ENCODE measurements around the gene CCNC.

The CCNC gene, protein sequence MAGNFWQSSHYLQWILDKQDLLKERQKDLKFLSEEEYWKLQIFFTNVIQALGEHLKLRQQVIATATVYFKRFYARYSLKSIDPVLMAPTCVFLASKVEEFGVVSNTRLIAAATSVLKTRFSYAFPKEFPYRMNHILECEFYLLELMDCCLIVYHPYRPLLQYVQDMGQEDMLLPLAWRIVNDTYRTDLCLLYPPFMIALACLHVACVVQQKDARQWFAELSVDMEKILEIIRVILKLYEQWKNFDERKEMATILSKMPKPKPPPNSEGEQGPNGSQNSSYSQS

DNA sequence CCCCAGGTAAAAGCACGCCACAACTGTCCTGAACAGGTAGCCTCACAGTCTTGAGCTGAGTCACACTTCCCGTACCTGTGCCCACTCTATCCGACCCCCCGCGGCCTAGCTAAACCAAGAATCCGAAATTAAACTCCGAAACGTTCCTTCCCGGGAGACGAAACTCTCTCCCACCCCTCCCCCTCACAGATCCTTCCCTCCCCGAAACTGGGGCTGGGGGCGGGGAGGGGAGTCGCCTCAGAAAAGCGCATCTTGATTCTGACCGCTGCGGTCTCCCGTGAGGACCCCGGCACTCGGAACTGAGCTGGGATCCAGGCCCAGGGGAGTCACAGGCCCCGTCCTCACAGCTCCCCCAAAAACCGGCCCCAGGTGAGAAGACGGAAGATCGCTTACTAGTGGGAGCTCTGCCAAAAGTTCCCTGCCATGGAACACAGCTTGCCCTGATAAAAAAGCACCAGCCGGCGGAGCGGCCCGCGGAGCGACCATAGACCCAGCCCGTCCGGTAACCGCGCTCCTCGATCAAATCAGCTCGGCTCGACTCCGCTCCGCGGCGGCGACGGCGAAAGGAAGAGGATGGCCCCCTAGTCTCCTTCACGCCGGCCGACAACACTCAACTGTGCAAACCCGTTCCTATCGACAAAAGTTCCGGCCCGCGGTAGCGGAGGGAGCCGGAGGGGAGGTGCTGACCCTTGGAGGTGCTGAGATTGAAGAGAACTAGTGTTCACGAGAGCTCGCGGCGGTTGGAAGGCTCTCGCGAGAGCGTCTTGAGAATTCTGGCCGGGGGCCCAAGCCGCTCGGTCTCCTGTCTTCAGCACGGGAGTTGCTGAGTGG is at the start of gene CCNC:
TSS of gene CCNC (minus strand) at position 558 of the 831 bp plus-strand sequence. CDS start at position 425, 133 bp downstream.
- DNase-seq = peak; percentile 93

GRCh38 chr6:99617131-99617530 is 48.7 kb upstream of the CCNC start:
- DNase-seq = no peak

DNA sequence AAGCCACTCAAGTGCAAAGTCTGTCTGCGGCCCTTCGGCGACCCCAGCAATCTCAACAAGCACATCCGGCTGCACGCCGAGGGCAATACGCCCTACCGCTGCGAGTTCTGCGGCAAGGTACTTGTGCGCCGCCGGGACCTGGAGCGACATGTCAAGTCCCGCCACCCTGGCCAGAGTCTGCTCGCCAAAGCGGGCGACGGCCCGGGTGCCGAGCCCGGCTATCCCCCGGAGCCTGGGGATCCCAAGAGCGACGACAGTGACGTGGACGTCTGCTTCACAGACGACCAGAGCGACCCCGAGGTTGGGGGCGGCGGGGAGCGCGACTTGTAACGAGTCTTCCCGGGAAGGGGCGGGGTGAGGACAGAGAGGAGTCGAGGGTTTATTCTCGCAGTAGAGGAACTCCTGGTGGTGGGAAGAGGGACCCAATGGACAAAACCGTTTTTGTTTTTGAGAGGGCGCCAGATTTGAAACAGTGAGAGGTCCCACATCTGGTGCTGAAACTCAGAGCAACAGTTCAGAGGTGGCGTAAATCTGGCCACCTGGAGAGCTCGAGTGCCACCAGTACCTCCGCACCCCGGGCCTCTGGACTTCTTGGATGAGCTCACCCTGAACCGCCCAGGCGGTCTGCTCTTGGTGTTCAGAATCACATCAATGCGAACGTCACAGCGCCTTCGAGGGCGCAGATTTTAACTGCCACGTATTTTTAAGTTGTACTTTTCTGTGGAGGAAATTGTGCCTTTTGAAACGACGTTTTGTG is 46.1 kb upstream of the CCNC start:
- DNase-seq = peak; percentile 41

DNA sequence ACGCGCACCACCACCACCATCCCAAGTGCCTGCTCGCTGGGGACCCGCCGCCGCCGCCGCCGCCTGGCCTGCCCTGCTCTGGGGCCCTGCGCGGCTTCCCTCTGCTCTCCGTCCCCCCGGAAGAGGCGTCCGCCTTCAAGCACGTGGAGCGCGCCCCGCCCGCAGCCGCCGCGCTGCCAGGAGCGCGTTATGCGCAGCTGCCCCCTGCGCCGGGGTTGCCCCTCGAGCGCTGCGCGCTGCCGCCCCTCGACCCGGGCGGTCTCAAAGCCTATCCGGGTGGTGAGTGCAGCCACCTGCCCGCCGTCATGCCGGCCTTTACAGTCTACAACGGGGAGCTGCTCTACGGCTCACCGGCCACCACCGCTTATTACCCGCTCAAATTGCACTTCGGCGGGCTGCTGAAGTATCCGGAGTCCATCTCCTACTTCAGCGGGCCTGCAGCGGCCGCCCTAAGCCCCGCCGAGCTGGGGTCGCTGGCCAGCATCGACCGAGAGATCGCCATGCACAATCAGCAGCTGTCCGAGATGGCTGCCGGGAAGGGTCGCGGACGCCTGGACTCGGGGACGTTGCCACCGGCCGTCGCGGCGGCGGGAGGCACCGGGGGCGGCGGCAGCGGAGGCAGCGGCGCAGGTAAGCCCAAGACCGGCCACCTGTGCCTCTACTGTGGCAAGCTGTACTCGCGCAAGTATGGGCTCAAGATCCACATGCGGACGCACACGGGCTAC is 45.4 kb upstream of the CCNC start:
- DNase-seq = no peak

DNA sequence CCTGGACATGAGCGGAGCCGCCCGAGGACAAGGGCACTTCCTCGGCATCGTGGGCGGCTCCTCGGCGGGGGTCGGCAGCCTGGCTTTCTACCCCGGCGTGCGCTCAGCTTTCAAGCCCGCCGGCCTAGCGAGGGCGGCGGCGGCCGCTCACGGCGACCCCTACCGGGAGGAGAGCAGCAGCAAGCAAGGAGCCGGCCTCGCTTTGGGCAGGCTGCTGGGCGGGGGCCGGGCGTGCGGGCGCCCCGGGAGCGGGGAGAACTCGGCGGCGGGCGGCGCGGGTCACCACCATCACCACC is 44.9 kb upstream of the CCNC start:
- peak; percentile 70 for DNase-seq

DNA sequence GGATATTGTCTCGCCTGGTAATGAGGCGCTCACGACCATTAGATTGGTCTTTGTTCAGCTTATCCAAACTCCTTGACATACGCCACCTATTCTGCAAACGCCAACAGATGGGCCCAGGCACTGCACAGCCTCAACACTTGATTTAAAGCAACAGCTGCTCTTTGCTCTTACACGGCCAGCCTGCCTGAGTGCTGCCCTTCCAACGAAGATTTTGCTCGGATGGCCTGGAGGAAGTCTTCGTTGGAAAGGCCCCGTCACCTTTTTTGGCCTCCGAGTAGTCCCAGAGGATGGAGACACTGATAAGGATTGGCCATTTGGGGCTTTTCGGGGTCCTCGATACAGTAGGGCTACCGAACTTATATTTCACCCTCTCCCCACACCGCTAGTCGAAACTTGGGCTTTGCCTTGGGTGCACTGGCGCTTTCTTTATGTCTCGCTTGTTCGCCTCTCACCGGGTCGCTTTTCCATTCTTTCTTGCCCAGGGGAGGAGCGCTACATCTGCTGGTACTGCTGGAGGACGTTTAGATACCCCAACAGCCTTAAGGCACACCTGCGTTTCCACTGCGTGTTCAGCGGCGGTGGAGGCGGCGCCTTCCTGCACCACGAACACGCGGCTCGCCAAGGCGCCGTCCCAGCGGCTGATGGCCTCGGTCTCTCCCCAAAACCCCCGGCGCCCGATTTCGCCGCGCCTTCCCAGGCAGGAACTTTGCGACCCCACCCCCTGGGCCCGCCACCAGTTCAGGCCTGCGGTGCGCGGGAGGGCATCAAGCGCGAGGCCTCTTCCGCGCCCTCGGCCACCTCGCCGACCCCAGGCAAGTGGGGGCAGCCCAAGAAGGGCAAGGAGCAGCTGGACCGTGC is 44.3 kb upstream of the CCNC start:
- DNase-seq = peak; percentile 14

DNA sequence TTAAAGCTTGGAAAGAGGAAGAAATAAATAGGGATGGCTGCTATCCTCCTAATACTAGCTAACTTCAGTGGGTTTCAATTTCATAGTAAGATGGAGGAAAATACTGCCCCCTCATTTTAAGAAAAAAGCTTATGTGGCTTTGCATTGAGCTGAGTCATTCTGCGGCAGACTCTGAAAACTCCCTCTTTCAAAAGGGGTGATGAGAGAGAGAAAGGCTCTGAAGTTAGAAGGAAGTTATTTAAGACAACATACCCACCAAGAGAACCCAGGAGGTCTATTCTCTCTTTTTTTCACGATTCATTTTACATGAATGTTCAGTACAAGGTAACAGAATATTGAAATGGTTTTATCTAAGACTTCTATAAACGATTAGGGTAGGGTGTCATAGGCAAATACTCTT is 42.7 kb upstream of the CCNC start:
- peak; percentile 15 for DNase-seq

GRCh38 chr6:99609905-99610489 is 41.5 kb upstream of the CCNC start:
- DNase-seq = no peak

DNA sequence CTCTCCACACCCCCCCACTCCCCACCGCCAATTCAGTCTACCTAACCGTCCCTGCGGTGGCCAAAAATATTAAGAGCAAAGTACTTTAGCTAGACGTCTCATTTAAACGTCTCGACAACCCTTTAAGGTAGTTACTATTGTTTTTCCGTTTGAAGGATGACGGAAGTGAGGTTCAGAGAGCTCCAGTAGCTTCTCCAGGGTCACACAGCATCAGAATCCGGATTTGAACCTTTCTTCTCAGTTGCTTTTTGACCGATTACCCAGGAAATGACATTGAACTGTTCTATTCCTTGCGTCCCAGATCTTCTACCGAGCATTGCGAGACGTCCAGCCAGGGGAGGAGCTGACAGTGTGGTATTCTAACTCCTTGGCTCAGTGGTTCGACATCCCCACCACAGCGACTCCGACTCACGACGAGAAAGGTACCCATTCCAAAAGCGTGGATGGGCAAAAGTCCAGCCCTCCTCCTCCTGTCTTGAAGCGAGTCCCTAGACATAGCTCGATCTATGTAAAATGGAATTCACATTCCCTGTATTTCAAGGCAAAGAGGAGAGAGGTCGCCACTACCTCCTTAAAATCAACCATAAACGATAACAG is 40.5 kb upstream of the CCNC start:
- no peak for DNase-seq

- DNase-seq = peak; percentile 2
Observed at GRCh38 chr6:99608059-99608885, 39.8 kb upstream of the CCNC start.

GRCh38 chr6:99607416-99608036 is 39.1 kb upstream of the CCNC start:
- peak; percentile 4 for DNase-seq

DNA sequence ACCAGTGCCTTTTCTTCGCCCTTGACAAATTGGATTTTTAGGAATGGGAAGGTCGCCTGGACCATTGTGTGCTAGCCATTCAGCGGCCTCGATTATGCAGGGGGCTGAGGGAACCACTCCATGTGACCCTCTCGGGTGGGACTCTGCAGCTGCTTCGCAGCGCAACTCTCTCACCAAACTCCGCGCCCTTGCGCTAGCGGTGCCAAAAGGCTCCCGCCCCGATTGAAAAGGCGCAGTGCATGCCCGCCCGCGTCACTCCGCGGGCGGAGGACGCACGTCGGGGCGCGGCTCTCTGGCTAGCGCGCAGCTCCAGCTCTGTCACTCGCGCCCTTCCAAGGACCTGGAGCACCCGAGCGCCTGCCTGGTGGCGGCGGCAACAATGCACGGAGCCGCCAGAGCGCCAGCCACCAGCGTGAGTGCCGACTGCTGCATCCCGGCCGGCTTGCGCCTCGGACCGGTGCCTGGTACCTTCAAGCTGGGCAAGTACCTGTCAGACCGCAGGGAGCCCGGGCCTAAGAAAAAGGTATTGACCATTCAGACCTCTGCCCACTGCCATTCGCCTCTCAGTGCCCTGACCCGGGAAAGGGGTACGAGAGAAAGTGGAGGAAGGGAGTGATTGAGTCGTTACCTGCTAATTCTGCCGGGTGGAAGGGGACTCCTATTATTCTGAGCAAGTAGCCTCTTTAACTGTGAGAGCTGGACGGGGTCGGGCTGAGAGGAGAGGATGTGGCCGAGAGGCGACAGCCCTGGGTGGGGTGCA is 38.4 kb upstream of the CCNC start, which contains the start of gene PRDM13:
TSS of gene PRDM13 (plus strand) at position 178 of the 760 bp plus-strand sequence. CDS start at position 380, 202 bp downstream.
- DNase-seq = peak; percentile 15

DNA sequence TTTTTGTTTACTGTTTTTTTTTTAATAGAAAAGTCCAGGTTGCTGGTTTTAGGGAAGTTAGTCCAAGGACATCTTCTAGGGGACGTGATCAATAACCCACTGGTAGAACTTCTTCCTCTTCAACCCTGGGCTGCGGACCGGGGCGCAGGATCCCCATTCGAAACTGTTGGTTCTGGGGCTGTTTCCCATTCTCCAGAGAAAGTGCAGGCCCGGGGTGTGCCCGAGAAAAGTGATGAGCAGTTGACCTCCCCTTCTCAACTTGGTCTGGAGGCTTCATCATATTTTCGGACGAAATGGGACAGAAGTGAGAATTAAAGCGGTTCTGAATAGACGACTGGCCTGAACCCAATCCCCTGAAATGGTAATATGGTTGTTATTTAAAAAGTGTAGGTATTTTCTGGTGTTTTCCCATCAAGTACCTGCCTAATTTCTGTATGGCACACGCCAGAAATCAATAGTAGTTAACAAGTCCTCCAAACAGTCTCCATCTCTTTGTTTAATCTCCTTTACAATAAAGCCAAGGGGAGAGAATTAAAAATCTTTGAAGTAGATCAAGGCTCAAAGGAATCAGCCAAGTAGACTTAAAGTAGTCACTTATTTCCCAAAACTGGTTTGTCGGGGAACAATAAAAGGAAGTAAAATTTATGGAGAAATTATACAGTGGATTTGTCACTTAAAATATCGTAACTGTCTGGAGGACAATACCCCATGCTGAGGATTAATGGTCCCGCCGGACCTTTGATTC is 37.6 kb upstream of the CCNC start:
- no peak for DNase-seq

DNA sequence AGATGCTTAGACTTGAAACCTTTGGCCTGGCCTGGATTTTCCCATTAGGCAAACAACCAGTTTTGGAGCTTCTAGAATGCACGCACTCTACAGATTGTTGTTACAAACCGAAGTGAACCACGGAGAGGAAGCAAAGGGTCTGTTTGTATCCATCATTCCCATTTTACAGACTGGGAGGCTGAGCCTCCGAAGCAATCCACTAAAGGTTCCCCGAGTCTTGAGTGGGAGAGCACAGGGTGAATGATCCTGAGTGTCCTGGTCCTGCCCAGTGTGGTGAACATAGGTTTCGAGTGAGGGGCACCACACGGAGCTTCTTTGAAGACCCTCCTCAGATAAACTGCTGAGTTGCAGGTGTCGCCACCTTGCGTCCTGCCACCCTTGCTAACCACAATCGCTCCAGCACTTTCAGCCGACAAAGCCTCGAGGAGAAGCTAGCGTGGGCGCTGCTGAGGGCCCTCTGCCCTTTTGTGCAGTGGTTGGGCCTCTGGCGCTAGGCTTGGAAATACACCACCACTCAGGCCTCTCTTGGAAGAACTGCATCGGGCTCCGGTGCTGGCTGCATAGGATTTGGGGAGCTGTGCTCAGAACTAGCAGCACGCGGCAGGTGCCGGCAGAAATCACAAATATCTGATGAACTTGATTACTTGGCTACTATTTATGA is 36.7 kb upstream of the CCNC start:
- peak; percentile 13 for DNase-seq

DNA sequence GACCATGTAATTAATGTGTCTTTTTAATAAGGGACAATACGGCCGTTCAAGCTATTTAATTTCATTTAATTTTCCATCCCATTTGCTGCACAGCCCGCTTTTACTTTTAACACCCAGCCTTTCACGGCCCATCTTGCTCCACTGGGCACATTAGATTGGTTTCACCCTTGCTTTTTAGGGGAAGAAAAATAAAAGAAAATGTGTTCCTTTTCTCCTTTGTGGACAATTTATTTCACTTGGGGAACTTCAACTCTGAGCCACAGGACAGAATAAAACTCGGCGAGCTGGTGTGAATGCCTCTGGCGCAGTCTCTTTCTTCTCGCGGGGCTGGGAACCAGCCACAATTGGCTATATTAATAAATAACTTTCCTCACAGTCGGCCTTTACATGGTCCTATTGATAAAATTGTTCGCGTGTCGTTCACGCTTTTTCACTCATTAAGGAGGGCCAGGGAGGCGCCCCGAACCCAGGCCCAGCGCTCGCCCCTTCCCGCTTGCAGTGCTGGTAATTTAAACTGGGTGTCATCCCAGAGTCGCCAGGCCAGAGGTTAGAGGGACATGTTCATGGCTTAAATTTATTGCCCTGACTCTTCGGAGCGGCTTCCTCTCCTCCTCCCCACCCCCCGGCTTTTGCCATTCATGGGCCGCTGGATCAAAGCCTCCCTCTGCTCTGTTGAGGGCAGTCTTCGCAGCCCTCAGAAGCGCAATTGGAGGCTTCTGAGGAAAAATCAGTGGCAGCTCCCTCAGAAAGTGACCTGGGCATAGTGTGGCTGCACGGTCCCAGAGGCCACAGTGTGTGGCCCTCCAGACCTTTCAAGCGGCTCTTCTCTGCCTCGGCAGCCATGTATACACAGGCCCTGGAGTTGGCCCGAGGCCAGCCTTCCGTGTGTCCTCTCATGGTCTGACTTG is 36.0 kb upstream of the CCNC start:
- DNase-seq = peak; percentile 4

DNA sequence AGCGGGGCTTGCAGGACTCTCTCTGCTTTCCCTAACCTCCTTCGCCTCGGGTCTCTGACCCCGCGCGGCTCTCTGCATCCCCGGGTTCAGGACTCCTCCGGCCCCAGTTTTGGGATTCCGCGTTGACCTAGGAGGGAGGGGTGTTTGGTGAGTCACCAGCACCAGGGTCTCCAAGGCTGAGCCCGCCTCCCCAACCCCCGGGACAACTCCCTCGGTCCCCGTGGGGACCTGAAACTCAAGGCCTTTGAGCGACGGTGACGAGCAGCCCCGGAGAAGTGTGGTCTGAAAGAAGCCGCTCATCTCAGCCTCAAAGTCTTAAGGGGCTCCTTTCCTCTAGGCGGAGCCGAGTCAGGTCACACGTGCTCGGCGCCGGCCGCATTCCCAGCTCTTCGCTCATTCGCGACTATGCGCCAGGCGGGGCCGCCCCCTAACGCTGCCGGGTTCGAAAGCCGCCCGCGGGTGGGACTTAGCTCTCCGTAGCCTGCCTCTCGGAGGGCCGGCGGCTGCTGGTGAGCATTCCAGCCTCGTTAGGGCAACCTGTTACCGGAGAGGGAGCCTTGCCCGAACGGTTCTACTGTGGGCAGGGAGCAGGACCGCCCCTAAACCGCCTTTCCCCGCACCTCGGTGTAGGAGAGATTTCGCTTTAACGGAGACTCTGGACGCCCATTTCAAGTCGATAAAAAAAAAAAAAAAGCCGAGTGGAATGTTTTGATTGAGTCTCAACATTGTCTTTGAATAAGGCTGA is 35.1 kb upstream of the CCNC start:
- DNase-seq = peak; percentile 58
